SK-MEL-5 (cell line): ENCODE results near the gene FRK. TPM values are rescaled to one million over a fixed set of nuclear protein-coding genes. Genes with fewer than 3 reads are reported as not detected.
"Not testable (repeated sequence)": the region's sequence is repeated elsewhere in the genome, so short reads cannot be mapped to it uniquely, and the experiment has no call there.

Source experiments
- DNase-seq: peaks from one replicate; pipeline ENCODE4 v3.0.0-alpha.2; 2016; ENCODE audit warnings: low read depth, low spot score
- in situ Hi-C: cut with HindIII; loops from 2 replicates; pipeline ENCODE4 v1.10.0; 2016; ENCODE audit warnings: low sequenced_read_pairs, high pct_unique_total_duplicates, low pct_unique_long_range_greater_than_20kb
- total RNA-seq: library from RNA; depleted of rRNA; stranded (reverse); fragments of >200 nt; shearing (Covaris generic); gene quantifications from 2 replicates; pipeline ENCODE4 v1.2.3, GENCODE V29; 2014

Gene FRK
- total RNA-seq, 1 experiment from 2014 or later: 1.8 TPM

DNA sequence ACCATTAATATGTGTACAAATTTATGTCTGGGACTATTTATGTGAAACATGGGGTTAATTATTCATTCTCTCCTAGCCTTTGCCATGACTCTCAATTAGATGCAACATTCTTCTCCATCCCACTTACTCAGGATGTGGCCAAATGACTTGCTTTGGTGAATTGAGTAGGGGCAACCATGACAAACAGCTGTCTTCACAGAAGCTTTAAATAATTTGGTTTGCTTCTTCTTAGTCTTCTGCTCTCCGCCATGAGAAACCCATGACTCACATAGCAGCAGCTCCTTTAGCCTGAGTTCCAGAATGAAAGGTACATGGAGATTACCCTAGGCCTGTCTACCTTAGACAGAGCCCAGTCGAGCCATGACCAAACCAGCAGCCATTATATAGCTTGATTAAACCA is 74.7 kb downstream of the FRK start:
- no peak for DNase-seq
- in situ Hi-C loops: no loop called here

DNA sequence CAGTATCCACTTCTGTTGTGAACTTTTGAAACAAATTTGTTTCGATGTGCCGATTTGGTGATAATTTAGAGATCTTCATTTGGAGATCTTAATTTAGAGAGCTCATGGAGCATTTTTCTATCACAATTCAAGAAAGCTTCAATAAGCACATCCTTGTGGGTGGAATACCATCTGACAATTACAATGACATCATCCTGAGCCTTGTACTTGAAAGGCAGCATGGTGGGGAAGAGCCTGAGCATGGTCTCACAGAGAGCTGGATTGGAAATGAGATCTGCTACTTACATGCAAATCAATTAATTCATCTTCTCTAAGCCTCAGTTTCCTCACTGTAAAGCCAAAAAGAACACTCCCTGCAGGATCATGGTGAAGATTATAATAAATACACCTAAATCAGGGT is 75.9 kb downstream of the FRK start:
- no peak for DNase-seq
- in situ Hi-C loops: no loop called here

DNA sequence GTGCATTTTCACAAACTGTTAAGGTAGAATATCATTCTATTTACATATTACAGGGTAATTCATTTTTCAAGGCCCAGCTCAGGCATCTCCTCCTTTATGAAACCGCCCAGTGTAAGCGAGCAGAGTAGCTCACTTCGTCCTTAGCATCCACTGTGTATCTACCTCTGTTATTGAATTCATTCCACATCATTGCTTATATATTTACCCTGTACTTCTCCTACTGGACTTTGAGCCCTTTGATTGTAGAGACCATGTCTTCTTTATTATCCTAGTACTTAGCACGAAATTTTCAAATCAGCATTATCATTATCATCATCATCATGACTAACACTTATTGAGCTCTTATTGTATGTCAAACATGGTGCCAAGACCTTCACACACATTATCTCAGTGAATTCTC is 76.7 kb downstream of the FRK start:
- no peak for DNase-seq
- in situ Hi-C loops: no loop called here

DNA sequence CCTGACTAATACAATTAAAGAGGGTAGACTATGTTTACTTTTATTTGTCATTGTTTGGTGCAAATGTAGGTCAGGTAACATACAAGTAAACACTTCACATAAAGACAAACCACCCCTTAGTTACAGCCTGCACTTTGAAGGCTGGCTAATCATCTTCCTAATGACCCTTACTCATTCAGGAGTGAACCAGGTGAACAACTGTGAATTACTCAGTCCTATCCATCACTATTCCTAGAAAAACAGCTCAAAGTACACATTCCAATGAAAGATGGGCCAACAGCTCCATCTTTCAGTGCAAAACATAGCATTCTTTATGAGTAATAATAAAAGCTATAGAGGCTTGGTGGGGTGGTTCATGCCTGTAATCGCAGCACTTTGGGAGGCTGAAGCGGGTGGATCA is 78.2 kb downstream of the FRK start:
- DNase-seq: no peak
- in situ Hi-C loops: no loop called here

DNA sequence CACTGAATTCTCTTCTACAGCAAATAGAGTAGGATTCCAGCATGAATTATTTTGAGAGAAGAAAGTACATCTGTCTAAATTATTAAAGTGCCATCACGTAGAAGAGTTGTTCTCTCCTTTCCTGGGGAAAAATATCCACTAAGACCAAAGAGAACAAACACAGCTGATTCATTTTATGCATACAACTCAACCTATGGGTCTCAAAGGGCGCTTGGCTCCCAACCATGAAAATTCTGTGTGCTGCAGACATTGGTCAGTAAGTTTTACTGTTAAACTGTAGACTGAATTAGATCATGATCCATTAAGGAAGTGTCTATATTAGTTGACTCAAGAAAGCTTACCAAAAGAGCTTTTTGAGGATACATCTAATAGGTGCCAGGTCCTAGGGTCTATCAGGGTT is 83.5 kb downstream of the FRK start:
- DNase-seq: no peak
- in situ Hi-C loops: no loop called here

DNA sequence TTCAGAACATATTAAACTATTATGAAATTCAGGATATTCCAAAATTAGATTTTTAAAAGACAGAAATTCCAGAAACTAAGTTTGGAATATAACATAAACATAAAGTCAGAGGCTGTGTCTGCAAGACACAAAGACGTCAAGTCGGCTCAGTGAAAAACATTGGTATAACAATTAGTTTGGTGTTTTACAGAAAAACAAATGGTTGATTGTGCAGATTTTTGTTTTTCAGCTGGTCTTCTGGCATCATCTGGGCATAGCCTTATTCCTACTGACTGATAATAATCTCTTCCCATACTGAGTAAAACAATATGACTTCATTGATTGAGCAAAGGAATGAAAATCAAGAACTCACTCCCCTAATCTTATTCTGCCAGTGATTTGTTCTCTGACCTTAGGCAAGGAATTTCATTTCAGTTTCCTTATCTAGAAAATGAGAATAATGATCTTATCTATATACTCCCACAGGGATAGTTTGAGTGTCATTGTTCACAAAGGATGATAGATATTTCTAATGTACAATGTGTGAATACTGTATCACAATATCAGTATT is 84.3 kb downstream of the FRK start:
- in situ Hi-C loops: no loop called here
- DNase-seq: peak; percentile 59

DNA sequence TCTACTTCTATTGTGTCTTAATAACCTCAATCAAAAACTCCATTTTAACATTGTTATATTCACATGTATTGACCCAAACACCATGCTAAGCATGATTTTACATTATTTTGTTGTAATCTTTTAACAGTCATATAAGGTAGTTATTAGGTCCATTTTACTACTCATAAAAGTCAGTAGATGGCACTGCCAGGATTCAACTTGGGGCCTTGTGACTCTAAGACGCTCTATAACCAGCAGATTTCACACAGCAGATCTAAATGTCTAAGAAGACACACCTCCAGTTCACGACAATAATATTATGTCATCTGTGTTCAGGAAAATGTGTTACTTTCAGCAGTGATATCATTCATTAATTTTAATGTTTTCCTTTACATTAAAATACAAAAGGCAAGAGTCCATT is 88.0 kb downstream of the FRK start:
- in situ Hi-C loops: no loop called here
- peak; percentile 36 for DNase-seq

DNA sequence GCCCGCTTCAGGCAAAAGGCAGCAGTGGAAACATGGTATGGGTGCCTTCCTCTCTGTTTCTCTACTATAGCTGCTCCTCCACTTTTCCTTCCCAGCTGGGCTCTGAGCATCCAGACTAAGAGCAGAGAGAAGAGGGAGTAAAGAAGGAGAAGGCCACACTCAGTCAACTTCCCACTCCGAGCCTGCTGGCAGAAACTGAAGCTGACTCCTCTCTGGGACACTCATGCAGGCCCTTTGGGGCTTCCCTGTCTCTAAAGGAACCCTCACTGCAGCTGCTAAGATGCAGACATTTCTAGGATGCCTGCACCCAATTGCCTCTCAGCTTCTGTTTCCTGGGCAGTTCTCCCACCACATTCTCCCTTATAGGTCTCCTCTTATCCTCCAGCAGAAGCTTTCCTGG is 88.9 kb downstream of the FRK start:
- no peak for DNase-seq
- in situ Hi-C loops: no loop called here

DNA sequence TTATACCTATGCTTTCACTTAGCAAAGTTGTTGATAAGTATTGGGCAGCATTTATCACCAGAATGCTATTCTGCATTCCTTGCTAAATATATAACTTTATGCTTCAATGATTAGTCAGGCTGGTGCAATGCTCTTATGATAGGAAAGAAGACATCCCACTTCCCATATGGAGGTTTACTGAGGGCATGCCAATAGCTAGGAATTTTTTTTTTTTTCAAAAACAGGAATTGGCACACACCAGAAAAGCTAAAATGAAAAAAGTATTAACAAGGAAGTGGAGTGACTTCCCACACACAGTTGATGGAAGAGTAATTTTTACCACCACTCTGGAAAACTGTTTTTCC is 90.8 kb downstream of the FRK start:
- DNase-seq: no peak
- in situ Hi-C loops: no loop called here

DNA sequence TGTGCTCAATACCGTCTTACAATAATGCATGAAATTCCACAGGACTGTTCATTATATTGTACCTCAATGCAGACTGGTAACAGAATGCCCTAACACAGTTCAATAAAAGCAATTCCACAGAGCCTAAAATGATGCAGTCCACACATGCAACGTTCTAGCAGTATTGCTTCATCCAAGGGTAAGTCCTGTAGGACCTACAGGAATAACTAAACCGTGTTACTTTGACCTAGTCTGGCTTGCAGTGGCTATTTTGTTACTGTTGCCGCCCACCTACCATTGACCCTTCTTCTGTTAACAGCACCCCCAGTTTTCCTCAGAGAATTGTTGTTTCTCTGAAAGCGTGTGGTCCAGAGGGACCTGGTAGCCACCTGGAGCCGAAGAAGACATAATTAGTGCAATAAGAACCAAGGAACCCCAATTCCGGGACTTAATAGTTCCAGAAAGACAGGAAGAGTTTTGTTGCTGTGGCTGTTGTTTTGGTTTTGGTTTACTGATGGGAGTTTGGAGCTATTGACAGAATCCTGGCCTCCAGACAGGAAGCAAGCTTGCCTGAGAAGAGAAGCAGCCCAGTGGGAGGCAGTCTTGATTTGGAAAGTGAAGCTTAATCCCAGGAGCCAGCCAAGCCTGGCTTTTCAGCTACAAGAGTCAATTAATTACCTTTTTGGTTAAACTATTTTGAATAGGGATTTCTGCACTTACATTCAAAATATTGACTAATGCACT is 91.3 kb downstream of the FRK start:
- in situ Hi-C loops: no loop called here
- DNase-seq: peak; percentile 28

DNA sequence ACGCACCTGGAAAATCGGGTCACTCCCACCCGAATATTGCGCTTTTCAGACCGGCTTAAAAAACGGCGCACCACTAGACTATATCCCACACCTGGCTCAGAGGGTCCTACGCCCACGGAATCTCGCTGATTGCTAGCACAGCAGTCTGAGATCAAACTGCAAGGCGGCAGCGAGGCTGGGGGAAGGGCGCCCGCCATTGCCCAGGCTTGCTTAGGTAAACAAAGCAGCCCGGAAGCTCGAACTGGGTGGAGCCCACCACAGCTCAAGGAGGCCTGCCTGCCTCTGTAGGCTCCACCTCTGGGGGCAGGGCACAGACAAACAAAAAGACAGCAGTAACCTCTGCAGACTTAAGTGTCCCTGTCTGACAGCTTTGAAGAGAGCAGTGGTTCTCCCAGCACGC is 100.4 kb downstream of the FRK start:
- DNase-seq, in situ Hi-C loops: not testable (repeated sequence)

DNA sequence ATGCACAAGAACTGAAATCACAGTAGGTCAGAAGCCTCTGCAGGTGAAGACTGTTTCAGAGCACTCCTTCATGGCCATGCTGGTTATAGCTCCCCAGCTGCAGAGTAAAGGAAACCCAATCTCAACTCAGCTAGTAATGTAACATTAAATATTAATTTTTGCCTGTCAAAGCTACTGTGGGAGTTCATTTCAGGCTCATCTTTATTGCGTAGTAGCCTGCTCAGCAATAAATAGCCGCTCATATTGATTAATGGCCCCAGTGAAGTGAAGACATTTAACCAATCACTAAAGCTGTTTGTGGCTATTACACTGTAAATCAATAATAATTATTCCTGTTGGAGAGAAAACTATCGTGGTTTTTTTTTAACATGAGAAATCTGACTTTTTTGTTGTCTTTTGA is 101.7 kb downstream of the FRK start:
- in situ Hi-C loops: no loop called here
- DNase-seq: no peak

DNA sequence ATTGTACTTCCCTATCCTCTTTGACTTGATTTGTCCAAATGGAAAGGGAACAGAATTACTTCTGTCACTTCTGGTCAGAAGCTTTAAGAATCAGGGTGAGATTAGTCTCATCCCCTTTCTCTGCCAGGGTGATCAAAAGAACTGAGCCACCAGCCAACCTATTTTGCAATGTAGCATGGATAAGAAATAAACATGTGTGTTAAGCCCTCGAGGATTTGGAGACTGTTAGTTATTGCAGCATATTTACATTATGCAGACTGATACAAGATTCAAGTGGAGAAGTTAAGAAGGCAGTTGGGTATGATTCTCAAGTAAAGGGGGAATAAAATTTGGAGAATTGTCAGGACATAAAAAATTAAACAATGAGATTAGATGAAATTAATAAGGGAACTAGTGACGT is 106.0 kb downstream of the FRK start:
- in situ Hi-C loops: no loop called here
- no peak for DNase-seq

DNA sequence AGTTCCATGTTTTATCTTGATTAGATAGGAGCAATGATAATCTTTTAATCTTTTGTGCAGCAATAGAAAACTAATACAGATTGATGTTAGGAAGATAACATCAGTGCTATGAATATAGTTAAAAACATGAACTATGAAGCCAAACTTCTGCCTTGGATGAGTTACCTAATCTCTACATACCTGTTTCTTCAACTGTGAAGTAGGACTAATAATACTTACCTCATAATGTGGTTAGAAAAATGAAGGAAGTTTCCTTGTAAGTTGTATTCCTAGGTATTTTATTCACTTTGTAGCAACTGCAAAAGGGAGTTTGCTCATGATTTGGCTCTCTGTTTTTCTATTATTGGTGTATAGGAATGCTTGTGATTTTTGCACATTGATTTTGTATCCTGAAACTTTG is 111.9 kb downstream of the FRK start:
- DNase-seq: no peak
- in situ Hi-C loops: no loop called here

DNA sequence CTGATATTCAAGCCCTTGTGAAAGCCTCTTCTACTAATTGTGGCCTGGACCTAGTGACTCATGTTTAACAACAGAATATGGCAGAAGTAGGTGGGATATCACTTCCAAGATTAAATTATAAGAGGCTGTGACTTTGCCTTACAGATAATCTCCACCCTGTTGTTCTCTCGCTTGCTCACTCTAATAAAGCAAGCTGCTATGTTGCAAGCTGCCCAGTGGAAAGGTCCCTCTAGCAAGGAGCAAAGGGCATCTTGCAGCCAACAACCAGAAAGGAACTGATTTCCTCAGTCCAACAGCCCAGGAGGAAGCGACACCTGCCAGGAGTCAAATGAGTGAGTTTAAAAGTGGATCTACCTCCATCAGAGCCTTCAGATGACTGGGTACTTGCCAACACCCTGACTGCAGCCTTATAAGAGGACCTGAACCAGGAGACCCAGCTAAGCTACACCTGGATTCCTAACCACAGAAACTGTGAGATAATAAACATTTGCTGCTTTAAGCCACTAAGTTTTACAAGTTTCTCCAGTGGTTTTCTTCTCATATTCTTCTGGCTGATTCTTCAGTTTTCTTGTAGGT is 112.6 kb downstream of the FRK start:
- DNase-seq: no peak
- in situ Hi-C loops: no loop called here

DNA sequence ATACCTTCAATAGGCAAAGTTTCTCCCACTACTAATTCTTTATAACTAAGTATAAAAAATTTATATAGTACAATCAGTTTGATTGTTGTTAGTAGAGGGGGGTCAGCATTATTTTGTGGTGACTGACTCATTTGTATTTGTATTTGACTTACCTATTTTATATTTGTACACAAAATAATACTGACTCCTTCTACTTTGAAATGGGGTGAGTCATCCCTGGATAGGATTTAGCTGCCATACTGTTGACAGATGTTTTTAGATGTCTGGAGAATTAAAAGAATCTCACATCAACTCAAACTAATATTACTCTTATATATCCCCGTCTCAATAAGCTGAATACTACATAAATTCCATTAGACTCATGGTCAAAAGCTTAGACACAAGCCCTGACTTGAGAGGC is 114.9 kb downstream of the FRK start:
- in situ Hi-C loops: no loop called here
- no peak for DNase-seq

DNA sequence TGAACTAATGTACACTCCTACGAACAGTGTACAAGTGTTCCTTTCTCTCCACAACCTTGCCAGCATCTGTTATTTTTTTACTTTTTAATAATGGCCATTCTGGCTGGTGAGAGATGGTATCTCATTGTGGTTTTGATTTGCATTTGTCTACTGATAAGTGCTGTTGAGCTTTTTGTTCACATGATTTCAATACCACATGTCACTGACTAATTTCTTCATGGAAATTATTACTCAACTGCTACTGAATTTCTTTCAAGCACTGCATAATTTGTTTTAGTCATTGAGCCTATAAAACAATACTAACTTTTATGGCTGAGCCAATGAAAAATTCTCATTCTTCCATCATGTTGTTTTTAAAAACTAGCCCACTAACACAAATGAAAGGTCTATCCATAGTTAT is 115.4 kb downstream of the FRK start:
- DNase-seq: peak; percentile 9
- in situ Hi-C loops: no loop called here

DNA sequence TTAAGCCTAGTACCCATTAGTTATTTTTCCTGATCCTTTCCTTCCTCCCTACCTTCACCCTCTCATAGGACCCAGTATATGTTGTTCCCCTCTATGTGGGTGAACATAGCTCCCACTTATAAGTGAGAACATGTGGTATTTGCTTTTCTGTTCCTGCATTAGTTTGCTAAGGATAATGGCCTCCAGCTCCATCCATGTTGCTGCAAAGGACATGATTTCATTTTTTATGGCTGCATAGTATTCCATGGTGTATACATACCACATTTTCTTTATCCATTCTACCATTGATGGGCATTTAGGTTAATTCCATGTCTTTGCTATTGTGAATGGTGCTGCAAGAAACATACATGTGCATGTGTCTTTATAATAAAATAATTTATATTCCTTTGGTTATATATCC is 115.9 kb downstream of the FRK start:
- DNase-seq, in situ Hi-C loops: not testable (repeated sequence)

DNA sequence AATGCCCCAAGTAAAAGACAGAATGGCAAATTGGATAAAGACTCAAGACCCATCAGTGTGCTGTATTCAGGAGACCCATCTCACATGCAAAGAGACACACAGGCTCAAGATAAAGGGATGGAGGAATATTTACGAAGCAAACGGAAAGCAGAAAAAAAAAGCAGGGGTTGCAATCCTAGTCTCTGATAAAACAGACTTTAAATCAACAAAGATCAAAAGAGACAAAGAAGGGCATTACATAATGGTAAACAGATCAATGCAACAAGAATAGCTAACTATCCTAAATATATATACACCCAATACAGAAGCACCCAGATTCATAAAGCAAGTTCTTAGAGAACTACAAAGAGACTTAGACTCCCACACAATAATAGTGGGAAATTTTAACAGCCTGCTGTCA is 123.2 kb downstream of the FRK start:
- DNase-seq, in situ Hi-C loops: not testable (repeated sequence)
